HG03039 (cell line): ENCODE results near the gene KANSL1.

ENCODE experiments used
- ATAC-seq: cut with Tn5 transposase; IDR thresholded peaks from one replicate; pipeline ENCODE4 v1.9.1; 2021; ENCODE audit warnings: mild to moderate bottlenecking, moderate library complexity; ENCODE audit not compliant: unreplicated experiment

Gene KANSL1

DNA sequence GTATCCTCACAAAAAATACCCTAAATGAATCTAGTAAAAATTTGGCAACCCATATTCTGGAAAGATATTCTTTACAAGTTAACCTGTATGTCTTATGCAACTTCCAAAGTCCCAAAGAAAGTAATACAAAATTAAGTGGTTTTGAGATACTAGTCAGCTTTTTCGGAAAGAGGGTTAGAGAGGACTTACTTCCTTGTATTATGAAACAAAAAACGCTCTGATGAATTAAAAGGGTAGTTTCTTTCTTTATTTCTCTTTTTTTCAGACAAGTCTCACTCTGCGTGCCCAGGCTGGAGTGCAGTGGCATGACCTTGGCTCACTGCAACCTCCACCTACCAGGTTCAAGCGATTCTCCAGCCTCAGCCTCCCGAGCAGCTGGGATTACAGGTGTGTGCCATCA, 51.6 kb downstream of the KANSL1 start:
- no peak for ATAC-seq

DNA sequence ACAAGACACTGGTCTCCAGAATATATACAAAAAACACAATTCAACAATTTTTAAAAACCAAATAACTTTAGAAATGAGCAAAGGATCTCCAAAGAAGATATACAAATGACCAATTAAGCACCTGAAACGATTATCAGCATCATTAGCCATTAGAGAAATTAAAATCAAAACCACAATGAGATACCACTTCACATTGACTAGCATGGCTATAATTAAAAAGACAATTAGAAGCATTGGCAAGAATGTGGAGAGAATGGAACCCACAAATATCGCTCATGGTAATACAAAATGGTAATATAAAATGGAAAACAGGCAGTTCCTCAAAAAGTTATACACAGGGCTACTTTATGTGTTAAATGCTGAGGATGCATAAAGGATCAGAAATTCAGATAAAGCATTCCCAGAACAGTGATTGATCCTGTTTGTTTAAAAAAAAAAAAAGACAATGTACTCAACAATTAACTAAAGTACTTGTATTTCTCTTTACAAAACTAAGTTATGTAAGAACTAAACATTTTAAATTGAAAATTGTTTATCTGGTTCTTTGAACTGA, 52.5 kb downstream of the KANSL1 start:
- ATAC-seq = no peak

DNA sequence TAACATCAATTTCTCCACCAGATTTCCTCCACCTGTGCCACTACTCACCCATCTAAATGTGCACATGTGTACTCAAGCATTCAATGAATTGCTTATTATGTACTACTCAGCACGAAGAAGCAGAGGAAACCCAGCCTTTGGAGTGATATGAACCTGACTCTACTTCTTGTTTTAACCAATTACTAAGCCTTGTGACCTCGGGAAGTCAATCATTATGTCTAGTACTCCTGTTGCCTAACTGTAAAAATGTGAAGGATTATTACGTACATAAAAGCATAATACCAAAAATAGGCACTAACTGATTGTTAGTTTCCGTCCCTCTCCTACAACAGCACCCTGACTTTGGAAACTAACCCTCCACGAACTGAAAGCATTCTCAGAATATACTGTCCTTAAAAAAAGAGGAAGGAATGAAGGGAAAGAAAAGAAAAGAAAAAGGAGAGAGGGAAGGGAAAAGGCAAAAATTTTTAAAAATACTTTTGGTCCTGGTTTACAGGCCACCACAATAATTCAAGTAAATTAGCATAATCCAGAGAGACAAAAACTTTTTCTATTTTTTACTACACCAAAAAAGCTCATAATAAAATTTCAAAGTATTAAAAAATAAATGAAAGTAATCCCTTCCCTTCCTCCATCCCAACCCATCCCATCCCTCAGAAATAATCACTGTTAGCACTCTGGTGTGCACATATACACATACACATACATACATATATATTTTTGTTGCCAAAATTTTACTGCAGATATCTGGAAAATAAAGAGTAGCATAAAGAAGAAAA, 53.6 kb downstream of the KANSL1 start:
- ATAC-seq = no peak

DNA sequence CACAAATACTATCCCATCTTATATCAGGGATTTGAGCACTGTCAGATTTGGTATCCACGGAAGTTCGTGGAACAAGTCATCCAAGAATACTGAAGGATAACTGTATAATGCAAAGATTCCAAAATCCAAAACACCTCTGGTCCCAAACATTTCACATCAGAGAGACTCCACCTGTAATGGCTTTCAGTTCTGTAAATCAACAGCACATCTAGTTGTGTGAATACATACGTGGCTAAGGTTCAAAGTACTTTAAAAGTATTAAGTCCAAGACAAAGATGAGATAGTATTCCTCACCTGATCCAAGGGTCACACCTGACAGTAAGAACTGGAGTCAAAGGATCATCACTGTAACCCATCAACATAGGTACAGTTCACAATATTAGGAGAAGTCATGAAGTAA, 54.8 kb downstream of the KANSL1 start:
- ATAC-seq = no peak

DNA sequence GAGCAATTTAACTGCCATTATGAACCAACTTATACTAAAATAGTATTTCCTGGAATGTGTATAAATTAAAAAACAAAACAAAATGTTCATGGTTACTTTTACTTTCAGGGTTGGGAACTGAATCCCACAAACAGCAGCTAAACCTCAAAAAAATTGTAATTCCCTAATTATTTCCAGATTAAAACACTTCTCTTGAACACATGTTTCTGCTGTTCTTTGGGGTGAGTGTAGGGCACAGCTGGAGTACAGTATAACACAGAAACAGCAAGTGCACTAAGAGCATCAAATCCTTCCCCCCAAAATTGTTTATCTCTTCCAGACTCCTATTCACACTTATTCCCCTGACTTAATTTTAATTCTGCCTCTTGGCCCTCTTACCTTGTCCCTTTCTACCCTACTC, 56.4 kb downstream of the KANSL1 start:
- ATAC-seq = no peak

DNA sequence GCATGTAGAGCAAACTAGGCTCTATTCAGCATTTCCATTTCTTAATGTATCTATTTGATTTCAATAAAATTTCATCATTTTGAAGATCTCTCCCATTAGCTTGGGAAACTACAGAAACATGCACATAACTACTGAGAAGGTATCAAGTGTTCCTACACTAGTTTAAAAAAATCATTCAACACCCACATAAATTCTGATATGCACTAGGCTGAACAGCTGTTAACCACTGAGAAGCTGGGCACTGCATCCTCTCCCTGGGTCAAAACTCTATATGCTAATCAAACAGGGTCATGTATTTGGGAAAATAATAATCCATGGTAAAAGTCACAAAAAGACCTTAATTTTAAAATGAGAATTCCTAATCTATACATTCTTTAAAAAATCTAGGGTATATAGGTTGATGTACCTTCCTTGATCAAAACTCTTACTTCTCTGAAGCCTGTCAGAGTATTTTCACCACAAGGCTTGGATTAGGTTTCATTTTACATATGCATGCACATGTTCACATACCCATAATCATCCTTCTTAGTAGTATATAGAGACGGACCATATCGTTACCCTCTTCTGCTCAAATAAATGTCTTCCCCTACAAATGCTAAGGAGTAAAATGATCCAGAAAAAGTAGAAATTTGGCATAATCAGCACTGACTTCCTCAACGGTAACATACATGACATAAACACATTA, 57.2 kb downstream of the KANSL1 start:
- no peak for ATAC-seq

DNA sequence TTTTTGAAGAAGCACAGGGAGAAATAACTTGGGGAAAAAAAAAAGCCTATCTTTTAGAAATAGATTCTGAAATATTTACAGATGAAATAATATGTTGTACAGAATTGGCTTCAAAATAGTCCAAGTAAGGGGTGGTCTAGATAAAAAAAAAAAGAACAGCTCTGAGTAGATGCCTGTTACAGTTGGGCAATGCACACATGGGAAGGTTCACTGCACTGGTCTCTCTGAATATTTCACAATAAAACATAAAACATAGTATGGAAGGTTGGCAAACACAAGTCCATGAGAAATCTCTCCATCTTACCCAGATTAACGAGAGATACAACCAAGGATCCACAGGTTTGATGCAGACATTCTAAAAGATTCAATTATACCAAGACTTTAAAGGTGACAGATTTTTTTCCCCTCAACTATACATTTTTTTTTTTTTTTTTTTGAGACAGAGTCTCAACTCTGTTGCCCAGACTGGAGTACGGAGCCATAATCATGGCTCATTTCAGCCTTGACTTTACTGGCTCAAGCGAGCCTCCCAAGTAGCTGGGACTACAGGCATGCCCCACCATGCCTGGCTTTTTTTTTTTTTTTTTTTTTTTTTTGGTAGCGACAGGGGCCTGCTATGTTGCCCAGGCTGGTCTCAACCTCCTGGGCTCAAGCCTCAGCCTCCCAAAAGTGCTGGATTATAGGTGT, 58.0 kb downstream of the KANSL1 start:
- ATAC-seq = no peak

DNA sequence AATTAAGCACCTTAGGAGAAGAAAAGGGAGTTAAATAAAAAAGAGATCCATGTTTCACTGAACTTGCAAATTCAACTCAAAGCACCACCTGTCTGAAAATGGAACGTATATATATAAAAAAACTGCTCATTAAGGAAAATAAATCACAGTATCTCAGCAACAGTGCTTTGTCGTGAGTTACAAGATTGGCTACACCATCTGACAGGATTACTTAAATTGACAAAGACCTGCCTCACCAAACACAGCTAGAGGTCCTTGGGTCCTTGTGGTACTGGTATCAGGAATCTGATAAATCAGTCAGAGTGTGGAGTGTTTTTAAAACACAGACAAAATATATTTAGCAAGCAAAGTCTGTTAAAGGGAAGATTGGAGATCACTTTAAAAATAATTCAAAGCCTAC, 63.9 kb downstream of the KANSL1 start:
- no peak for ATAC-seq

DNA sequence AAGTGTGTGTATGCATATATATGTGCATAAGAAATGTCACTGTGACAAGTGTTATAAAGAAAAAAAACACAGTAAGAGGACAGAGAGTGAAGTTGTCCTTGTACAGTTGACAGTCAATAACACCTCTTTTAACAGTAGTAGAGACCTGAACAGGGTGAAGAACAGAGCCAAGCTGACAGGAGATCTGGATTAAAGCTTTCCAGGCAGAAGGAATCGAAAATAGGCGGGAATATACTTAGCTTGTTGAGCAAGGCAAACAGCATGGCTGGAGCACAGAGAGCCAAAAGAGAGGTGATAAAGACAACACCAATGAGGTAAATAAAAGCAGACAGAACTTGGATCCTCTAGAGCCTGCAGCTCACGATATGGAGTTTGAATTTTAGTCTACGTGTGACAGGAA, 64.8 kb downstream of the KANSL1 start:
- no peak for ATAC-seq

DNA sequence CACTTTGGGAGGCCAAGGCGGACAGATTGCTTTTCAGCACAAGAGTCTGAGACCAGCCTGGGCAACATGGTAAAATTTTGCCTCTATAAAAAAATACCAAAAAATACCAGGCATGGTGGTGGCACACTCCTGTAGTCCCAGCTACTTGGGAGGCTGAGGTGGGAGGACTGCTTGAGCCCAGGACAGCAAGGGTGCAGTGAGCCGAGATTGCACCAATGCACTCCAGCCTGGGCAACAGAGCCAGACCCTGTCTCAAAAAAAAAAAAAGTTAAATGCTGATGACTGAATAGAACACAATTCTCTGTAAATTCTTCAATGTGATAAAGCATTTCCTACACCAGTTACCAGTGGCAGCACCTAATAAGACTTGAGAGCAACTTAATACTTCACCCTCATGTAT, 65.7 kb downstream of the KANSL1 start:
- no peak for ATAC-seq

DNA sequence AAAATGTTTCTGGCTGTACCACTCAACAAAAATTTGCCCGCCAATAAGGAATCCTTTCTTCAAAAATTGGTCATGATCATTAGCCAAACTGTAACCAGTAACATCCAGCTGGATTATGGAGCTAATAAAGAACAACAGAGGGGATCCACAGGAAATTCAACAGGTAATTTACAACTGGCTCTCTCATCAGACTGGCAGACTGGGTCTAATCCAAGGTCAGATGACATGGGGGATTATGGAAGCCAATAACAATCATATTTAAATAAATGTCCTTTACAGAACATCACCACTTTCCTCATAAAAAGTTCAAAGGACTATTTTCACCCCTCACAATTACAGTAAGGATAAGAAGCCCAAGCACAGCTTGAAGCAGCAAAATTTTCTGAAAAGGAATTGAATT, 66.4 kb downstream of the KANSL1 start:
- ATAC-seq = no peak

DNA sequence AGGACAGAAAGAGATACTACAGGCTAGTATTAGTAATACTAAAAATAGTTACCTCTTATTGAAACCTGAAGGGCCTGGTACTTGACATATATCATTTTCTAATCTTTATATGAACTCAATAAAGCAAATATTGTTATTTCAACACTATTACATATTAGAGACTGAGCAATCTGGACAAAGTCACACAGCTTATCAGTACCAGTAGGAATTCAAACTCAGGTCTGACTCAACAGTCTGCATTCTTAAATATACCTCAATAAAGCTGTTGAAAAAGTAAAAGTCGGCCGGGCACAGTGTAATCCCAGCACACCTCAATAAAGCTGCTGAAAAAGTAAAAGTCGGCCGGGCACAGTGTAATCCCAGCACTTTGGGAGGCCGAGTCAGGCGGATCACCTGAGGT, 67.4 kb downstream of the KANSL1 start:
- ATAC-seq = no peak

DNA sequence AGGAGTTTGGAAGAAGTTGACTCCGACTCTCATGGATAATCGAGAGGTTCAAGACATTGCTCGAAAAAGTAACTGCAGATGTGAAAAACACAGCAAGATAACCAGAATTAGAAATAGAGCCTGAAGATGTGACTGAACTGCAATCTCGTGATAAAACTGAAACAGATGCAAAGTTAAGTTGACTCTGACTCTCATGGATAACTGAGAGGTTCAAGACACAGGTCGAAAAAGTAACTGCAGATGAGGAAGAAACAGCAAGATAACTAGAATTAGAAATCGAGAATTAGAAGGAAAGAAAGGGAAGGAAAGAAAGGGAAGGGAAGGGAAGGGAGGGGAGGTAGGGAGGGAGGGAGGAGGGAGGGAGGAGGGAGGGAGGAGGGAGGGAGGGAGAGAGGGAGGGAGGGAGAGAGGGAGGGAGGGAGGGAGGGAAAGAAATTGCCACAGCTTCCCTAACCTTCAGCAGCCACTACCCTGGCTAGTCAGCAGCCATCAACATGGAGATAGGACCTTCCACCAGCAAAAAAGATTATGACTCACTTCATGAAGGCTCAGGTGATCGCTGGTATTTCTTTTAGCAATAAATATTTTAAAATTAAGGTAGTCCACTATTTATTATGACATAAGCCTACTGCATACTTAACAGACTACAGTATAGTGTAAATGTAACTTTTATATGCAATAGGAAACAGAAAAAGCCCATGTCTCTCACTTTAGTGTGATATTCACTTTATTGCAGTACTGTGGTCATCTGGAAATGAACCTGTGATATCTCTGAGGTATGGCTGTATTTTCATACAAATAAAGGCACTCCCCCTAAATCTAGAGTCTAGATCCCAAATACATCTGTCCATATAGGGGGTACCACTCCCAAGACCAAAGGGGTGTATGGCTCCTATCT, 68.3 kb downstream of the KANSL1 start:
- ATAC-seq = no peak

DNA sequence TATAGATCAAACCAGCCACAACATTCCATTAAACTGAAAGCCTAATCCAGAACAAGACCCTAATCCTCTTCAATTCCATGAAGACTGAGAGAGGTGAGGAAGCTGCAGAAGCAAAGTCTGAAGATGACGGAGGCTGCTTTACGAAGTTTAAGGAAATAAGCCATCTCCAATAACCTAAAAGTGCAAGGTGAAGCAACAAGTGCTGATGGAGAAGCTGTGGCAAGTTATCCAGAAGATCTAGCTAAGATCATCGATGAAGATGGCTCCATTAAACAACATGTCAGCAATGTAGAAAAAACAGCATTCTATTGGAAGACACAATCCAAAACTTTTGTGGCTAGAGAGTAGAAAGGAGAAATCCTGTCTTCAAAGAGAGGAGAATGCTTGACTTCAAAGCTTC, 69.6 kb downstream of the KANSL1 start:
- no peak for ATAC-seq

DNA sequence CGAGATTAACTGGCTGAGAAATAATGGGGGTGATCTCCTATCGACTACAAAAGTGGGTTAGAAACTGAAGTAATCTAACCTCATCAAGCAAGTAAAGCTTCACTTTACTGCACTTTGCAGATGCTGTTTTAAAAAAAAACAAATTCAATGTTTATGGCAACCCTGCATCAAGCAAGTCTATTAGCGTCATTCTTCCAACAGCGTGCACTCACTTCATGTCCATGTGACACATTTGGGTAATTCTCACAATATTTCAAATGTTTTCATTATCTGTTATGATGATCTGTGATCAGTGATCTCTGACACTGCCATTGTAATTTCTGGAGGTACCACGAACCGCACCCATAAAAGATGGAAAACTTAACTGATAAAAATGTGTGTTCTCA, 70.8 kb downstream of the KANSL1 start:
- ATAC-seq = no peak

DNA sequence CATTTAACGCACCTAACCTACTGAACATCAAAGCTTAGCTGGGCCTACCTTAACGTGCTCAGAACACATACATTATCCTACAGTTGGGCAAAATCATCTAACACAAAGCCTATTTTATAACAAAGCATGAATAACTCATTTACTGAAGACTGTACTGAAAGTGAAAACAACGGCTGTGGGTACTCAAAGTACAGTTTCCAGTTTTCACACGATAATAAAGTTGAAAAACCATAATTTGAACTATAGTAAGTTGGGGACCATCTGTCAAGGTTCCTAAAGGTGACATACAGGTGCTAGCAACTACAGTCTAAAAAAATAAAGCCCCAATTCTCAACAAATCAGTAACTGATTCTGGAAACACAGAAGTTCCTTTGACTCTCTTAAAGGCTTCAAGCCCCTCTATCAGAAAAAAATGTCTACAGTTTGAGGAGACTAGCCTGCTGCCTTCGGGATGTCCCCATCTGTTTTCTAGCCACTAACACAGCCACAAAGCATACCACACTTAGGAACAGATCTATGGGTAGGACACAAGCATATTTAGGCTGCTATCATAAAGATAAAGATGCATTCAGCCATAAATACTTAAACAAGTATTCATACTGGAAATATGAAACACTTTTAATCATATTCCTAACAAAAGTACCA, 71.3 kb downstream of the KANSL1 start:
- no peak for ATAC-seq

DNA sequence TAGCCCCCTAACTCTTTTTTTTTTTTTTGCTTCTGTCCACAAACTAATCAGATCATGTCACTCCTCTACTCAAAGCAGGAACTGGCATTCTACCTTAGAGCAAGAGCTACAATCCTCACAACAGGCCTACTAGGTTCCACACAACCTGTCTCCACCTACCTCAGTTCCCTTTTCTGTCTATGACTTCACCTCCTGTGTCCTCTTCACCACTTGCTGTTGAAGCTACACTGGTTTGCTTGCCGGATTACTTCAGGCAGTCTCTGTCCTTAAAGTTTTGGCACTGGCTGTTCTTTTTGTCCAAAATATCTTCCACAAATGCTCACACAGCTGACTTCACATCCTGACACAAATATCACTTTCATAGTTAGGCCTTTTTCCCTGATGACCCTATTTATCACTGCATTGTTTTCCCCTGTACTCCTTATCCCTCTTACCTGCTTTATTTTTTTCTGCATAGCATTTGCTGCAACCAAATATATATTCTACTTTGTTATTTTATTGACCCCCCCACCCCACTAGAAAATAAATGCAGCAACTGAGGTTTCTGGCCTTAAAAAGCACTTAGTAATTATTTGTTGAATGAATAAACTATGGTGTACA, 72.0 kb downstream of the KANSL1 start:
- ATAC-seq = no peak

DNA sequence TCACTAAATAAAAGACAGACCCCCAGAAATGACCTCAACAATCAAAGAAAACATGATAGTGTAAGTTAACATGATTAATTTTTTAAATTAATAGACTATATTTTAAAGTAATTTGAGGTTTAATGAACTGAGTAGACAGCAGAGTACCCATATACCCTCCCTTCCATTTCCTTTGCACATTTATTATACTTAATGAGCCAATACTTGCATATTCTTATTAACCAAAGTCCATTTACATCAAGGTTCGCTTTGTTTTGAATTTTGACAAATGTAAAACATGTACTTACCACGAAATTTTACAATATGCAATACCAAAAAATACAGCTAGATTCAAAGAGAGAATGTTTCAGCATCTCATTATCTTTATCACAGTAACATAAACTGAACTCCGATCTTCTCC, 72.7 kb downstream of the KANSL1 start:
- no peak for ATAC-seq

DNA sequence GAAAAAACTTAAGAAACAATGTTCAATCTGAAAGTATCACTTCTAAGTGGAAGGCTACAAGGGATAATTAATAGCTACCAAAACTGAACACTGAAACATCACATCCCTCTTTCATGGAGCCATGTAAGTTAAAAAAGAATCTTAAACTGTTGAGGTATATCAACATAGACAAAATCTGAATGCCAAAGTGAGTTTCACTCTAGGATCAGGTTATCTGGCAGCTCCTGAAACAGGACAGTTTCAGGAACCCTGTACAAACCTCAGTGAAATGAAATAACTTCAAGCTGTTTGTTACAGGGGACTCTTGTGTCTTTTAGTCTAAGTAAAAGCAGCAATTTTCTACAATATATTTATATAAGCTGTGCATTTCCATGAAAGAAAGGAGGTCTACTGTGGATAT, 73.2 kb downstream of the KANSL1 start:
- no peak for ATAC-seq

DNA sequence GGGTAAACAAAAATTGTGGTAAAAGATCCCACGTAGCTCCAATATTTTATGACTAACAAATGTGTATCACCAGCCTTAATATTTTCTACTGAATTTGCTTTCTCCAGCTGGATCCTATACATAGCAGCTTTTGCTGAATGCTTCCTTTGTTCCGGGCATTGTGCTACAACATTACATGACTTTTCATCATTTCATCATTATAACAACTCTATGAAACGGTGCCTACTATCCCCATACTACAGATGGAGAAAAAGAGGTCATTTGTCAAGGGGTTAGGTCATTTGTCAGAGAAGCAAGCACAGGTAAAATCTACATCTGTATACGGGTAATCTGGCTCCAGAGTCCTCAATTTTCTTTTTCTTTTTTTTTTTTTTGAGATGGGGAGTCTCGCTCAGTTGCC, 74.3 kb downstream of the KANSL1 start:
- no peak for ATAC-seq
